Measurements from ENCODE around the gene OR5L1. TPM values are rescaled to one million over a fixed set of nuclear protein-coding genes. Genes with fewer than 3 reads are reported as not detected.

Gene OR5L1
- total RNA-seq, 4 donors from 2014 or later = not detected

- 28 to 32% methylated on average over 1 of the region's 1 CpG for WGBS, 2 donors
- intact Hi-C loops (cut with DNase I; ENCODE audit: low total_unique reads) = no loop called here
These were observed 43.5 kb downstream of the OR5L1 start for GRCh38 chr11:55854704-55855103.

More at GRCh38 chr11:55854704-55855103, 43.5 kb downstream of the OR5L1 start:
- H3K4me3 ChIP-seq (ENCODE audit: low read depth, poor library complexity, severe bottlenecking) = no peak overlapping the region
- DNase-seq (ENCODE audit: low spot score in 2 of 2) = no peak
- TF ChIP-seq POLR2A (IDR thresholded peaks at IDR 0.05) (no peak), CTCF (IDR thresholded peaks at IDR 0.05) (no peak)

Other genes with a start within 250 kb of the OR5L1 start
- gene OR4C16, start 239.2 kb upstream of the OR5L1 start, total RNA-seq = not detected
- gene OR4C11, start 203.7 kb upstream of the OR5L1 start, total RNA-seq = not detected
- gene OR4P4, start 176.3 kb upstream of the OR5L1 start, total RNA-seq = not detected
- not detected for gene OR4S2, start 163.0 kb upstream of the OR5L1 start, total RNA-seq
- not detected for gene OR4C6, start 149.2 kb upstream of the OR5L1 start, total RNA-seq
- gene OR5D13, start 37.9 kb upstream of the OR5L1 start, total RNA-seq = not detected
- not detected for gene OR5D14, start 15.8 kb upstream of the OR5L1 start, total RNA-seq
- gene OR5D18, start 8.3 kb downstream of the OR5L1 start, total RNA-seq = not detected
- gene OR5L2, start 15.9 kb downstream of the OR5L1 start, total RNA-seq = not detected
- gene OR5D16, start 27.4 kb downstream of the OR5L1 start, total RNA-seq = not detected
- gene TRIM51, start 71.9 kb downstream of the OR5L1 start, total RNA-seq = not detected
- not detected for gene OR5W2, start 103.2 kb downstream of the OR5L1 start, total RNA-seq
- gene OR5I1, start 125.0 kb downstream of the OR5L1 start, total RNA-seq = not detected
- gene OR10AG1, start 158.6 kb downstream of the OR5L1 start, total RNA-seq = not detected
- not detected for gene OR5F1, start 183.3 kb downstream of the OR5L1 start, total RNA-seq
- not detected for gene OR5AS1, start 216.3 kb downstream of the OR5L1 start, total RNA-seq